SK-N-SH (cell line): ENCODE data around the gene SMIM14.

Source experiments
- CTCF ChIP-seq: fragments of 200-600 bp; sonication (generic); IDR thresholded peaks from 2 replicates; pipeline ENCODE4 v1.6.1; 2017; ENCODE audit warnings: antibody characterized with exemption, mild to moderate bottlenecking, moderate library complexity
- EZH2phosphoT487 ChIP-seq: fragments of 200-600 bp; sonication (generic); IDR thresholded peaks from 2 replicates; pipeline ENCODE4 v1.6.1; 2017; ENCODE audit warnings: low read depth, mixed run types, mild to moderate bottlenecking, antibody characterized with exemption, moderate library complexity, borderline replicate concordance
- GABPA ChIP-seq: IDR thresholded peaks from 2 replicates; pipeline ENCODE4 v1.4.0; 2012; ENCODE audit warnings: low read depth, mild to moderate bottlenecking
- RAD21 ChIP-seq: IDR thresholded peaks from 2 replicates; pipeline ENCODE4 v1.6.1; 2012; ENCODE audit warnings: mild to moderate bottlenecking, low read length
- SIN3A ChIP-seq: IDR thresholded peaks from 2 replicates; pipeline ENCODE4 v1.6.1; 2012; ENCODE audit warnings: low read depth, mild to moderate bottlenecking, low read length, moderate library complexity, borderline replicate concordance
- SMC3 ChIP-seq: IDR thresholded peaks from 2 replicates; pipeline ENCODE4 v1.6.1; 2012; ENCODE audit warnings: low read depth, low read length, improper control_type of control experiment
- TCF12 ChIP-seq: IDR thresholded peaks from 2 replicates; pipeline ENCODE4 v1.4.0; 2012
- USF2 ChIP-seq: fragments of 150-350 bp; IDR thresholded peaks from 2 replicates; pipeline ENCODE4 v1.6.1; 2017; ENCODE audit warnings: antibody characterized with exemption, low read length, low read depth, borderline replicate concordance
- YY1 ChIP-seq: IDR thresholded peaks from 2 replicates; pipeline ENCODE4 v1.4.0; 2012; ENCODE audit warnings: low read depth, mild to moderate bottlenecking
- TF ChIP-seq, protein P1 (sequence below): IDR thresholded peaks from 2 replicates; pipeline ENCODE4 v1.6.1; 2012; ENCODE audit warnings: mild to moderate bottlenecking, low read depth, low read length, moderate library complexity

DNA sequence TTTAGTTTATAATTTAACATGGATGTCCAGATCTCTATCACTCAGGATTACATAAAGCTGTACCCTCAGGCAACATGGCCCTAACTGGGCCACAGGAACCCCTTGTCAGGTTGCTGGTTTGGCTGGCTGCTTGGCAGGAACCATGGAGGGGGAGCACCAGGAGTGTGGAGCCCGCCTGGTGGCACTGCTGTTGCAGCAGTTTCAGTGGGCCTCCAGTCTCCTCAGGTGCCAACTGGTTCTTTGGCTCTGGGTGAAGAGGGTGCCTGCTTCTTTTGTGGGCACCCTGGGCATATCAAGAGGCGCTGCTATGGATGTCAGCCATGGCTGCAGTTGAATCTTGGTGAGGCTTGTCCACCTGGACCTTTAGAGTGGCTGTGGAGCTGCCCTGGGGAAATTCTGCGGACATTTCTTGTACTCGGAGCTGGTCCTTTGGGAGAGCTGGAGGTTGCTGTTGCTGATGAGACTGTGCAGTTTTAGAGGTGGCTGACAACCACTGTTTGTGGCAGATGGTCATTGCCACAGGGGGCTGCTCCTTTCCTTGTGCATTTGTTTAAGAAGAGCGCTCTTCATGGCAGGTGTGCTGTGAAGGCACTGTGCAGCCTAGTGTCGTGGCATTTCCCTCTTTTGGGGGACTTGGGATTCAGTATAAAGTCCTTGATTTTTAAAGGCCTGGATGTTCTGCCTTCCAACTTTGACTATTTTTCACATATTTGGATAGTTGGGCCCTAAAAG, 10.3 kb upstream of the SMIM14 start:
- TF ChIP-seq CTCF (no peak), SIN3A (no peak), YY1 (no peak), USF2 (no peak), EZH2phosphoT487 (no peak), RAD21 (no peak), GABPA (no peak), SMC3 (no peak), TCF12 (no peak)
- TF ChIP-seq, protein P1, sequence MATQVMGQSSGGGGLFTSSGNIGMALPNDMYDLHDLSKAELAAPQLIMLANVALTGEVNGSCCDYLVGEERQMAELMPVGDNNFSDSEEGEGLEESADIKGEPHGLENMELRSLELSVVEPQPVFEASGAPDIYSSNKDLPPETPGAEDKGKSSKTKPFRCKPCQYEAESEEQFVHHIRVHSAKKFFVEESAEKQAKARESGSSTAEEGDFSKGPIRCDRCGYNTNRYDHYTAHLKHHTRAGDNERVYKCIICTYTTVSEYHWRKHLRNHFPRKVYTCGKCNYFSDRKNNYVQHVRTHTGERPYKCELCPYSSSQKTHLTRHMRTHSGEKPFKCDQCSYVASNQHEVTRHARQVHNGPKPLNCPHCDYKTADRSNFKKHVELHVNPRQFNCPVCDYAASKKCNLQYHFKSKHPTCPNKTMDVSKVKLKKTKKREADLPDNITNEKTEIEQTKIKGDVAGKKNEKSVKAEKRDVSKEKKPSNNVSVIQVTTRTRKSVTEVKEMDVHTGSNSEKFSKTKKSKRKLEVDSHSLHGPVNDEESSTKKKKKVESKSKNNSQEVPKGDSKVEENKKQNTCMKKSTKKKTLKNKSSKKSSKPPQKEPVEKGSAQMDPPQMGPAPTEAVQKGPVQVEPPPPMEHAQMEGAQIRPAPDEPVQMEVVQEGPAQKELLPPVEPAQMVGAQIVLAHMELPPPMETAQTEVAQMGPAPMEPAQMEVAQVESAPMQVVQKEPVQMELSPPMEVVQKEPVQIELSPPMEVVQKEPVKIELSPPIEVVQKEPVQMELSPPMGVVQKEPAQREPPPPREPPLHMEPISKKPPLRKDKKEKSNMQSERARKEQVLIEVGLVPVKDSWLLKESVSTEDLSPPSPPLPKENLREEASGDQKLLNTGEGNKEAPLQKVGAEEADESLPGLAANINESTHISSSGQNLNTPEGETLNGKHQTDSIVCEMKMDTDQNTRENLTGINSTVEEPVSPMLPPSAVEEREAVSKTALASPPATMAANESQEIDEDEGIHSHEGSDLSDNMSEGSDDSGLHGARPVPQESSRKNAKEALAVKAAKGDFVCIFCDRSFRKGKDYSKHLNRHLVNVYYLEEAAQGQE: no peak
